Renal cortex interstitium (tissue), 11 donors: ENCODE measurements around the gene SUPT5H. TPM values are rescaled to one million over a fixed set of nuclear protein-coding genes. Genes with fewer than 3 reads are reported as not detected.
A peak's percentile ranks its signal among the peaks of the same experiment; 100 is the strongest.
"Not testable (repeated sequence)": the region's sequence is repeated elsewhere in the genome, so short reads cannot be mapped to it uniquely, and the experiment has no call there.

Experiments
- DNase-seq, 11 donors: peaks; one replicate each; pipeline ENCODE4 v3.0.0-alpha.2; 2013; ENCODE audit warnings: low read depth in 9 of 11, low spot score in 4 of 11; ENCODE audit errors: extremely low read depth in 1 of 11
- polyA plus RNA-seq, 3 donors: library from polyadenylated mRNA; unstranded; fragments of 120-200 nt; gene quantifications; one replicate each; pipeline ENCODE4 v1.2.1, GENCODE V29; 2013; ENCODE audit not compliant: insufficient read length in 3 of 3

SUPT5H gene
- polyA plus RNA-seq, 3 donors = 147 to 151 (median 147) TPM

- DNase-seq = no peak
These were observed 28.1 kb downstream of the SUPT5H start for GRCh38 chr19:39473443-39473960.

- DNase-seq = peak in 8 of 11 donors; percentile 23 to 50 (median 37)
These were observed 28.8 kb downstream of the SUPT5H start for GRCh38 chr19:39474139-39474620.

GRCh38 chr19:39475748-39476147 lies 30.4 kb downstream of the SUPT5H start:
- no peak for DNase-seq

GRCh38 chr19:39479319-39479801 lies 34.0 kb downstream of the SUPT5H start:
- DNase-seq = not testable (repeated sequence)

- DNase-seq = no peak
These were observed 34.5 kb downstream of the SUPT5H start for GRCh38 chr19:39479916-39480315.

- DNase-seq = peak; percentile 84 to 96 (median 91)
These were observed 35.2 kb downstream of the SUPT5H start, which contains the start of gene TIMM50 for GRCh38 chr19:39480337-39481228. TSS of gene TIMM50 (plus strand) at chr19:39480838. CDS start at chr19:39480854, 16 bp downstream.

GRCh38 chr19:39481229-39481545 lies 35.8 kb downstream of the SUPT5H start:
- no peak for DNase-seq

GRCh38 chr19:39481676-39482075 lies 36.3 kb downstream of the SUPT5H start:
- DNase-seq = no peak

GRCh38 chr19:39483141-39483540 lies 37.8 kb downstream of the SUPT5H start:
- DNase-seq = no peak

- no peak for DNase-seq
These were observed 44.4 kb downstream of the SUPT5H start for GRCh38 chr19:39489756-39490155.

- no peak for DNase-seq
These were observed 46.8 kb downstream of the SUPT5H start for GRCh38 chr19:39492225-39492624.

- no peak for DNase-seq
These were observed 47.4 kb downstream of the SUPT5H start for GRCh38 chr19:39492788-39493187.

- no peak for DNase-seq
These were observed 49.3 kb downstream of the SUPT5H start for GRCh38 chr19:39494661-39495060.

- DNase-seq = no peak
These were observed 50.7 kb downstream of the SUPT5H start for GRCh38 chr19:39496063-39496462.

GRCh38 chr19:39497701-39497995 lies 52.3 kb downstream of the SUPT5H start:
- no peak for DNase-seq

GRCh38 chr19:39497996-39498797 lies 52.8 kb downstream of the SUPT5H start:
- DNase-seq = no peak

GRCh38 chr19:39498798-39499642 lies 53.6 kb downstream of the SUPT5H start, which contains the start of gene DLL3:
TSS of gene DLL3 (plus strand) at chr19:39498947. CDS start at chr19:39498975, 28 bp downstream.
- no peak for DNase-seq

GRCh38 chr19:39499932-39500331 lies 54.5 kb downstream of the SUPT5H start:
- no peak for DNase-seq

- no peak for DNase-seq
These were observed 55.2 kb downstream of the SUPT5H start for GRCh38 chr19:39500543-39500942.
